HG02571 (cell line): Measurements from ENCODE around the gene UTY.

Source experiments
- ATAC-seq: cut with Tn5 transposase; IDR thresholded peaks from one replicate; pipeline ENCODE4 v1.9.1; 2021; ENCODE audit warnings: mild to moderate bottlenecking, moderate library complexity; ENCODE audit not compliant: unreplicated experiment

UTY gene

GRCh38 chrY:13479828-13480227 is at the start of gene UTY:
TSS of gene UTY (minus strand) at chrY:13480033. CDS start at chrY:13479665, 368 bp downstream.
- ATAC-seq = no peak

DNA sequence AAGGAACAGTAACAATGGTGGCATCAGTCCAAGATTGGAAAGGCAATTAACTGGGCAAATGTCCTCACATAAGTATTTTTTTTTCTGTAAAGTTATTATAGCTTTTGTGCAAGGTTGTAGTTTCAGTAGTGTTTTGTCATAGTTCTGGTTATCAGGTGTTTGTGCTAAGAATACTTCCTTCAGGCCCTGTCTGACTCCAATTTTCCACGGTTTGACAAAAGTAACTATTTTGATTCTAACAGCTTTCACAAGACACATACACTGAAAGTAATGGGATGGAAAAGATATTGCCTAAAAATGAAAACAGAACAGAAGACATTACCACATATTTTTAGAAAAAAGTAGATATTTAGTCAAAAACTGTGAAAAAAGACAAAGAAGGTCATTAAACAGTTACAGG is 40.6 kb upstream of the UTY start:
- no peak for ATAC-seq

DNA sequence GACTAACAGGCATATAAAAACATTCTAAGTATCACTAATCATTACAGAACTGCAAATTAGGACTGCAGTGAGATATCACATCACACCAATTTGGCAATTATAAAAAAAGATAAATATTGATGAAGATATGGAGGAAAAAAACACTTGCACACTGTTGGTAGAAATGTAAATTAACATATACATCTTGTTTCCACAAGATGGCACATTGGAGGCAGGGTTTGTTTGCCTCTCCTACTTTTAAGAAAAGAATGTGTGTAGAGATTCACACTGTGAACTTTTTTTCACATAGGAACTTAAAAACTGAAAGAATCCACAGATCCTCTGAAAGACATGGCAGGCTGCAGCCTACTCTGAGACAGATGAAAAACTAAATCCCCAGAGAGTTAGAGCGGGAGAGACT is 21.4 kb upstream of the UTY start:
- ATAC-seq = no peak

- ATAC-seq = no peak
These were observed 13.9 kb upstream of the UTY start for GRCh38 chrY:13493737-13494136.

- ATAC-seq = no peak
These were observed 12.6 kb upstream of the UTY start for GRCh38 chrY:13492408-13492807.

GRCh38 chrY:13488738-13489137 is 8.9 kb upstream of the UTY start:
- ATAC-seq = no peak

- no peak for ATAC-seq
These were observed 617 bp downstream of the UTY start for GRCh38 chrY:13479121-13479711.

DNA sequence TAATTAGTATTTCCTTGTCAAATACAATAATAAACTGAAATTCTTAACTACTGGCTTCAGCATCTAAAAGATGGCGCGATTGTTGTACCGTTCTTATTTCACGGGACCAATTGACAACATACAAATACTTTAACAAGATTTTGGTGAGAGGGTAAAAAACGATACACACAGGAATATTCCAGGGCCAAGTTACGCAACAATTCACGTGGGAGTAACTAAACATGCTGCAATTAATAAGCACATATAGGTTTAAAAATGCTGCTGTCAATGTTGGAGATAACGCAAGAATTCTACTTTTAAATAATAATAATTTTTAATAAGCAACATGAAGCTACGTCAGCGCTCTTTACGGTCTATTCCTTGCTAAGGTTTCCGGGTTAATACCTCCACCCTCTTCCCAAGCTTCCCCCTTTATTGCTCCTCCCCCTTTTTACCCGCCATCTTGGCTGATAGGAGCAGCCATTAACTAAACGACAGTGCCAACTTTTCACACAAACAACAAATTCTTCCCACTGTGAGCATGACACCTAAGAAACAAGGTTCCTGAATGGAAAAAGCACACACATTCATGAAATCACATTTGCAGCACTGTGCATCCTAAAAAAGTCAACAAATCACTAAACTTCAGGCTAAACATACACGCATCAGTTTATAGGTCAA is 1.6 kb downstream of the UTY start:
- ATAC-seq = no peak

DNA sequence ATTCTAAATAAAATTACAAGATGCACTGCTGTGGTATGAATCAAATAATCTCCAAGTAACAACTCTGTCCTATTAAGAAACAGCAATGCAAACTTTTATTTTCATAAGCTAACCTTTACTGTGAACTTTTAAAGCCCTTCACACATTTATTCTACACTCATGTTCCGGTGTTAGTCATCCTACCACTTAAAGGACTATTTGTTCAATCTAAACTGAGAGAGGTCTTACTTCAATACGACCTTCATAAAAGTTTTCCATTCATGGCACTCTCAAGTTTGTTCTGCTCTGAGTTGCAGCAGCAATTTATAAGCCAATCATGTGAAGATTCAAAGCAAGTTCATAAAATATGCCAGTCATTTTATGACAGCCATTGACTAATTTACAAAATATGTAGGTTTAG is 4.8 kb downstream of the UTY start:
- no peak for ATAC-seq

GRCh38 chrY:13451572-13451971 is 28.3 kb downstream of the UTY start:
- no peak for ATAC-seq

GRCh38 chrY:13450596-13451130 is 29.2 kb downstream of the UTY start:
- ATAC-seq = no peak

GRCh38 chrY:13445566-13445965 is 34.3 kb downstream of the UTY start:
- no peak for ATAC-seq

DNA sequence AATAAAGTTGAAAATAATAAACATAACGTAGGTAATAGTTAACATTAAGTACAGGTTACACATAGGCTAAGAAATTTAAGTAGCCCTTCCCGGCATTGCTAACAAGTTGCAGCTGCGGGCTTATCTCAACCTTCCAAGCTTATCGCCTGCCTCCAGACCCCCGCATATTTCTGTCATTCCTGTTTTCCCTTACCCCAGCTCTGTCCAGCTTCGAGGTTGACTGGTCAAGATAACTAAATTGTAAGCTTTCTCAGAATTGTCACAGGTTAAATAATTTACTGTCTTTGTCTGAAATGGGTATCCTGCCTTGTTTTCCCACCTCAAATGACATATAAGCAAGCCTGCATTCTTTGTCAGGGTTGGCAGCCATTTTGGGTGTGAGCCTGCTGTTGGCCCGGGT is 36.7 kb downstream of the UTY start:
- ATAC-seq = no peak

DNA sequence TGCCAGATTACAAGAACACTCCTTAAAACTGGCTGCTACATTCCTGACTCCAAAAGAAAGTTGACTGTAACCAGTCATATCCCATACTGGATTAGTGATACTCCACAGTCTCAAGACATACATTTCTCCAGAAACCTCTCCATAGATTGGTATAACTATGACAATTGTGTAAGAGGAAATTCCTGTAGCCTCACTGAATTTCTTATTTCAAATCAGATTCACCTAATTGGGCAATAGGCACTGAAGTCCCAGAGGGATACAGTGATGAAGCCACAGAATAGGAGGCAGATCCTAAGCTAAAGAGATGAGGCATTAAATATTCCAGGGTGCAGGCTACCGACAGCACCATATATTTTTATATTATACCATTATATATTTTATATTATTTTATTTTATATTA is 39.0 kb downstream of the UTY start:
- ATAC-seq = no peak

DNA sequence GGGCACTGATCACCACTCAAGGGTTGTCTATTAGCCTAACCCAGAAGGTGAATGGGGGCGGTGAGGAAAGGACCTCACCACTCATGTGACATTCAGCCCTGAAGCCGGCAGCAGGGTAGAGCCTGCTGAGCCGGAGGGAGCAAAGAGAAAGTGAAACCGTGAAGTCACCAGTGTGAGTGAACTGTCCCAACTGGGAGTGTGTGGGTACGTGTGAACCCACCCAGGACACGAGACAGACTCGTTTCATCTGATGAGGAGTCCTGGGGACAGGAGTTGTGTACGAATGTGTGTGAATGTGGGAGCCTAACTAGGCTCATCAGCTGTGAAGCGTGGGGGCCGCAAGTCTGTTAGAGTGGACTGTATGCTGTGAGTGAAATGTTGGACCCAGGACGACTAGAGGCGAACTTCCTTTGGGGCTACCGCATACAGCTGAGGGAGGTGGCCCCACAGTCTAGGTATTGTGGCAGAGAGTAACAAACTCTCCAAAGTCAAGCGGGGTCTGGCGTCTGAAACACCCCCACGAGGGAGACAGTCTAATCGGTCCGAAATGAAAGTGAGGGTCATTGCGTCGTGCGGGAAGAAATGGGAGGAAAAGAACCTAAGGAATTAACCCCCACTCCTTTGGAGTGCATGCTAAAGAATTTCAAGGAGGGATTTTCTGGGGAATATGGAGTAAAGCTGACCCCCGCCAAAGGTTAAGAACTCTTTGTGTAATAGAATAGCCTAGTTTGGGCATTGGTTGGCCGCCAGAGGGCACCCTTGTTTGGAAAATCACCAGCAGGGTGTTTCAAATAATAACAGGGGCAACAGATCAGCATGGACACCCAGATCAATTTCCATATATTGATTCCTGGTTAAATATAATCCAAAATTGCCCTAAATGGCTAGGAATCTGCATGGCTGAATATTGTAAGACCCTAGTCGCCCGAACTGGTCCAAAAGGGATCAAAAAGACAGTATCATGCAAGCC is 43.6 kb downstream of the UTY start:
- no peak for ATAC-seq

- no peak for ATAC-seq
These were observed 44.4 kb downstream of the UTY start for GRCh38 chrY:13435206-13435967.

- ATAC-seq = no peak
These were observed 47.4 kb downstream of the UTY start for GRCh38 chrY:13432293-13433025.

DNA sequence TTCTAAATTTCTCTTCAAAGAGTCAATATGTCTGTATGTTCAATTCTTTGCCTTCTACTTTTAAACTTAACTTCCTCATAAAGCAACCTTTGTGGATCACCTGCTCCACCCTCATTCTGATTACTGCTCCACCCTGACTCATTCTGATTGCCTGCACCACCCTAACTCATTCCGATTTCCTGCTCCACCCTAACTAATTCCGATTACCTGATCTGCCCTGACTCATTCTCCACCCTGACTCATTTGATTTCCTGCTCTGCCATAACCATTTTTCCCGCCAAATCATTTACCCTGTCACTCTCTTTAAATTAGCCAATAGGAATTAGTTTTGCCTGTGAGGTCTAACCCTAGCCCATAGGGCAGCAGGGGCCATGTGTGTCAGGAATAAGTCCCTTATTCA is 50.3 kb downstream of the UTY start:
- ATAC-seq = no peak

- ATAC-seq = no peak
These were observed 56.5 kb downstream of the UTY start for GRCh38 chrY:13423281-13423732.
